ENCODE results near the gene IL20.
A peak's percentile ranks its signal among the peaks of the same experiment; 100 is the strongest.

The IL20 gene

DNA sequence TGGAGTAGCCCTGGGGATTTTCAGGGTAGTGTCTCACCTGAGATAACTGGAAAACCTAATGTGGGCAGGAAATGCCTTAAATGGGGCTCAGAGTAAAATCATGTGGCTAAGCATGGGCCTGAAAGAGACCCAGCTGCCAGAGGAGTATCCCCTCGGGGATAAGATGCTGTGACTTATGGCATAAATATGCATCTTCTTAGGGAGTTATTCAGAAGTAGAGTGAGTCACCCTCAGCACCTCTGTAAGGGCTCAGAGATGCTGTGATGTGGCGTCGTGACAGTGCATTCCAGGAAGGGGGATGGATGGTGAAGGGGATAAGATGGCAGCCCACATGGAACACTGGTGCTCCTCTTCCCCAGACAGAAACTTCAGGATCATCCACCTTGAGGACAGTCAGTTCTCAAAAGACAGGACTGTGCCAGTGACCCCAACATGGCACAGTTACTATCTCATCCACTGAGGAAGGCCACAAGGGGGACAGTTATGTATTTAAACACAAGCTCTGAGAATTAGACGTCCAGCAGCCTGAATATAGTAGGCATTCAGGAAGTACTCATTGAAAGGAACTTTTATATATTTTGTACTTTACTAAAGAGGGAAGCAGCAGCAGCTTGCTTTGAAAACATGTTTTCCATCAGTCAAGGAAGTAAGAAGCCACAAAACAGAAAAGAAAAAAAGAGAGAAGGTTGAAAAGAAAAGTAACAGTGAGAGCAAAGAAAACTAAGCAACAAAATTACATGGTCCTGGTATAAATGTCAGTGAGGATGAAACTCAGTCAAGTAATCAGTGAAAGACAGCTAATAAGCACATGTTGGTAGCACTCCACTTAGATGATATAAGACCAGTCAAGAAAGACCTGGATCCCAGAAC is 40.1 kb downstream of the IL20 start:
- TF ChIP-seq, protein P1, sequence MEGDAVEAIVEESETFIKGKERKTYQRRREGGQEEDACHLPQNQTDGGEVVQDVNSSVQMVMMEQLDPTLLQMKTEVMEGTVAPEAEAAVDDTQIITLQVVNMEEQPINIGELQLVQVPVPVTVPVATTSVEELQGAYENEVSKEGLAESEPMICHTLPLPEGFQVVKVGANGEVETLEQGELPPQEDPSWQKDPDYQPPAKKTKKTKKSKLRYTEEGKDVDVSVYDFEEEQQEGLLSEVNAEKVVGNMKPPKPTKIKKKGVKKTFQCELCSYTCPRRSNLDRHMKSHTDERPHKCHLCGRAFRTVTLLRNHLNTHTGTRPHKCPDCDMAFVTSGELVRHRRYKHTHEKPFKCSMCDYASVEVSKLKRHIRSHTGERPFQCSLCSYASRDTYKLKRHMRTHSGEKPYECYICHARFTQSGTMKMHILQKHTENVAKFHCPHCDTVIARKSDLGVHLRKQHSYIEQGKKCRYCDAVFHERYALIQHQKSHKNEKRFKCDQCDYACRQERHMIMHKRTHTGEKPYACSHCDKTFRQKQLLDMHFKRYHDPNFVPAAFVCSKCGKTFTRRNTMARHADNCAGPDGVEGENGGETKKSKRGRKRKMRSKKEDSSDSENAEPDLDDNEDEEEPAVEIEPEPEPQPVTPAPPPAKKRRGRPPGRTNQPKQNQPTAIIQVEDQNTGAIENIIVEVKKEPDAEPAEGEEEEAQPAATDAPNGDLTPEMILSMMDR (conservative IDR thresholded peaks at IDR 0.05; ENCODE audit: low read depth, low read length): peak; percentile 12
- no peak overlapping the region for H3K4me3 ChIP-seq (ENCODE audit: low read depth, low read length)
- DNase-seq (ENCODE audit: low read depth): peak; percentile 86

DNA sequence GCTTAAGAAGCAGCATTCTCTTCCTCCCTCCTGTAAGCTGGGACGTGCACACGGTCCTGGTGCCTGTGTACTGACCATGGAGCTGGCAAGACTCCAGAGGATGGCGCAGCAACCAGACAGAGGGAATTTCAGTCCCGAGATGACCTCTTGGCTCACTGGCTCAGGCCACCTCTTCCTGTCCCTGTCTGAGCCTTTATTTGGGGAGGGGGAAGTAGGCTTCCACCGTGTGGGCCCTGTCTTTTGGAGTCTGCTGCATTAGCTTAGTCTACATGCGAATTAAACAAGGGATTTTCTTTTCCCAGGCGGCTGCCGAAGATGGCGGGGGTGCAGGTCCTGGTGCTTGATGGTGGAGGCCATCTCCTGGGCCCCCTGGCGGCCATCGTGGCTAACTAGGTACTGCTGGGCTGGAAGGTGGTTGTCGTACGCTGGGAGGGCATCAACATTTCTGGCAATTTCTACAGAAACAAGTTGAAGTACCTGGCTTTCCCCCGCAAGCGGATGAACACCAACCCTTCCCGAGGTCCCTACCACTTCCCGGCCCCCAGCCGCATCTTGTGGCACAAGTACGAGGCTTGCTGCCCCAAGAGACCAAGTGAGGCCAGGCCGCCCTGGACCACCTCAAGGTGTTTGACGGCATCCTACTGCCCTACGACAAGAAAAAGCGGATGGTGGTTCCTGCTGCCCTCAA is 42.0 kb downstream of the IL20 start:
- no peak overlapping the region for H3K4me3 ChIP-seq (ENCODE audit: low read depth, low read length)
- no peak for DNase-seq (ENCODE audit: low read depth)
- TF ChIP-seq, protein P1 (conservative IDR thresholded peaks at IDR 0.05; ENCODE audit: low read depth, low read length): peak; percentile 55

DNA sequence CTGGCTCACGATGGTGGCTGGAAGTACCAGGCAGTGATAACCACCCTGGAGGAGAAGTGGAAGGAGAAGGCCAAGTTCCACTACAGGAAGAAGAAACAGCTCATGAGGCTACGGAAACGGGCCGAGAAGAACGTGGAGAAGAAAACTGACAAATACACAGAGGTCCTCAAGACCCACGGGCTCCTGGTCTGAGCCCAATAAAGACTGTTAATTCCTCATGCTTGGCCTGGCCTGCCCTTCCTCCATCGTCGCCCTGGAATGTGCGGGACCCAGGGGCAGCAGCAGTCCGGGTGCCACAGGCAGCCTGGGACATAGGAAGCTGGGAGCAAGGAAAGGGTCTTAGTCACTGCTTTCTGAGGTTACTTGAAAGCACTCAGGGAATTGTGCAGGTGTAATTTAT is 42.6 kb downstream of the IL20 start:
- TF ChIP-seq, protein P1 (conservative IDR thresholded peaks at IDR 0.05; ENCODE audit: low read depth, low read length): no peak
- no peak for DNase-seq (ENCODE audit: low read depth)
- no peak overlapping the region for H3K4me3 ChIP-seq (ENCODE audit: low read depth, low read length)

DNA sequence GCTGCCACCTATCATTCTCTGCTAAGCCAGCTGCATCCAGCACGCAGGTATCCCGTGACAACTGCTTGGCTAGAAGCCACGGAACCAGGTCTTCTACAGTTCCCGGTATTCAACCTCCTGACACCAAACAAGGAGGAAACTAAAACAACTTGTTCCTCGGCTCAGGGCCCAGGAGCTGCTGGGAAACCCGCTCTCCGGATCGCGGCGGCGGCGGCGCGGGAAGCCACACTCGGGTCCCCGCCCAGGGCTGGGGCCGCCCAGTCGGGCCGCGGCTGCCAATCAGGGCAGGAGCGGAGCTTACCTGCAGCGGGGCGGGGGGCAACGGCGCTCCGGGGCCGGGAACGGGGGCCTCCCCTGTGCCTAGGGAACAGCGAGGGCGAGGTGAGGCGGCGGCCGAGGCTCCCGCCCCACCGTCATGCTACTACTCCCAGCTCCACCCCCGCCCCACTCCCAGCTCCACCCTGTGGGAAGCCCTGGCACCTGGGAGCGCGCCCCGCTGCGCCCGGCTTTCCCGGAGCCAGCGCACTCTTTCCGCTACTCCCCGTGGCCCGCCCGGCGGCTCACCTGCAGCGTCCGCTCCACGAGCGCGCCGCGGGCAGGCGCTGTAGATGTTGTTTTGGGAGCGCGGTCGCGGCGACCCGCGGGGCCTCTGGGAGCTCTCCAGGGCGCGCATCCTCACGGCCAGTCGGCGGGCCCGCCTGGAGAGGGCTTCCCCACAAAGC is 43.9 kb downstream of the IL20 start:
- DNase-seq (ENCODE audit: low read depth): peak; percentile 72
- TF ChIP-seq, protein P1 (conservative IDR thresholded peaks at IDR 0.05; ENCODE audit: low read depth, low read length): no peak
- H3K4me3 ChIP-seq (ENCODE audit: low read depth, low read length): peak overlapping the region; percentile 53

DNA sequence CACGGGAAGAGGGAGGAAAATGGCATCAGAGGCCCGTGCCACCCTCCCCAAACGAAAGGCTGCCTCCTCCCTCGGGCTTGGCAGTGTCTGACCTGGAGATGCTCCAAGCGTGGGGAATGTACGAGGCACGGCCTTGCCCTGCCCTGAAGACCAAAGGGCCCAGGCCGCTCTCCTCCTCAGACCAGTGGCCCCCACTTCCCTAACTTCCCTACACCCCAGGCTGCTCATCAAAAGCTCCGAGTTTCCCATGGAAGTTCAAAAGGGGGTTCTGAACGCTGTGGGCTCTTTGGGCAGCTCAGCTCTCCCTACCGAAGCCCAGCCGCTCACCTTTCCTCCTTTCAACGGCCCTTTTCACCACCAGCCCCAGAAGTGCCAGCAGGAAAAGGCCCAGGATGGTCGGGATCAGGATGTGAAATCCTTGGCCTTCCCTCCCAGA is 44.5 kb downstream of the IL20 start:
- TF ChIP-seq, protein P1 (conservative IDR thresholded peaks at IDR 0.05; ENCODE audit: low read depth, low read length): no peak

DNA sequence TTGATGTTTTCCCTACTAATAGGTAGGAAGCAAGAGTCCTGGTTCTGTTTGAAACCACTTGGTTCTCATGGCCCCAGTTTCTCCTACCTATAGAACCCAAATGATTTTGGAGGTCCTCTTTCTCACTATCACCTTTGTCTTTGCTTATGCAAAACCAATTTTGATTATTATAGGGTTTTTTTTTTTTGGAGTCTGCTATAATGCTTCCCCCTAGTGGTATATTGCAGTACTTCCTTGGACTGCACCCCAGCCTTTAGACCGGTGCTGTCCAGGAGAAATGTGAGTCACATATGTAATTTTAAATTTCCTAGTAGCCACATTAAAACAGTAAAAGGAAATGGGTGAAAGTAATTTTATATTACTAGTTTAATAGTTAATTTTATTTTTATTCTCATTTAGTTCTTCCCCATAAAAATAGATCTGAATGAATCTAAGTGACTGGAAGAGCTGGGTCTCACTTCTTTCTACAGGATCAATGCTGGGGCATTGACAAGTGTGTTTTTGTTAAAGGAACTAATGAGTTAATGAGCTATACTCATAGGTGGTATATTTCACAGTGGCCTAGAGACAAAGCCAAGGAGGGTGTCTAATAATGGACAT is 45.7 kb downstream of the IL20 start:
- no peak overlapping the region for H3K4me3 ChIP-seq (ENCODE audit: low read depth, low read length)
- DNase-seq (ENCODE audit: low read depth): peak; percentile 84
- TF ChIP-seq, protein P1 (conservative IDR thresholded peaks at IDR 0.05; ENCODE audit: low read depth, low read length): peak; percentile 79

More for the DNA sequence above, 44.5 kb downstream of the IL20 start:
- DNase-seq (ENCODE audit: low read depth): no peak
- peak overlapping the region; percentile 53 for H3K4me3 ChIP-seq (ENCODE audit: low read depth, low read length)

All from choroid plexus epithelial cell (primary cell).